ENCODE results near the gene ANKRD55.

DNA sequence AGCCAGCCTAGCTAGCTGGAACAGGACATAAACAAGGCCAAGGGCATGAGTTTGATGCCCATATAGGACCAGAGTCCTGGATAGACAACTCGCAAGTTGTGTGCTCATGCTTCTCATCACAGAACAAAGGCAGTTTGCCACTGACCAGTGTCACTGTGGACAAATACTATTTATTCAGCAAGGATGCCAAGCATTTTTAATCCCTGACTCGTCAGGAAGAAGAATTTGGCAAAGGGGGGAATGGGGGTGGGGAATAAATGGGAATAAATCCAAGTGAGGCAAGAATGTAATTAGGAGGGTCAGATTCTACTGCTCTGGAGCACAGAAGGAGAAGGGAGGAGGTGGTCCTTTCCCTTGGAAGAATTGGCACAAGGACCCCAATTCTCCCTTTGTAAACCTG, 46.8 kb upstream of the ANKRD55 start:
- TF ChIP-seq CTCF (IDR thresholded peaks at IDR 0.05) (no peak), EZH2 (IDR thresholded peaks at IDR 0.05; ENCODE audit: borderline replicate concordance, insufficient read depth, low read depth, low read length, poor library complexity, severe bottlenecking) (no peak)

All from B cell (primary cell).